HK-2 (cell line): ENCODE measurements around the gene TMA7.
"Not testable (repeated sequence)": the region's sequence is repeated elsewhere in the genome, so short reads cannot be mapped to it uniquely, and the experiment has no call there.

Source experiments
- DNase-seq: peaks from one replicate; pipeline ENCODE4 v3.0.0-alpha.2; 2018; ENCODE audit not compliant: unreplicated experiment

The TMA7 gene

GRCh38 chr3:48436477-48436787 lies 3.6 kb upstream of the TMA7 start:
- no peak for DNase-seq

- no peak for DNase-seq
These were observed 3.2 kb upstream of the TMA7 start for GRCh38 chr3:48436855-48437254.

- DNase-seq = no peak
These were observed 2.2 kb upstream of the TMA7 start for GRCh38 chr3:48437812-48438211.

- no peak for DNase-seq
These were observed 517 bp downstream of the TMA7 start for GRCh38 chr3:48440590-48440958.

- no peak for DNase-seq
These were observed 1.9 kb downstream of the TMA7 start for GRCh38 chr3:48441940-48442339.

GRCh38 chr3:48445277-48445882 lies 5.3 kb downstream of the TMA7 start:
- no peak for DNase-seq

GRCh38 chr3:48446043-48446424 lies 6.0 kb downstream of the TMA7 start:
- no peak for DNase-seq

GRCh38 chr3:48446425-48447193 lies 6.6 kb downstream of the TMA7 start, which contains the start of gene ATRIP:
ATRIP (plus strand) TSS chr3:48446737; CDS start chr3:48446846, 109 bp downstream.
- DNase-seq = peak; percentile 85

- DNase-seq = no peak
These were observed 11.2 kb downstream of the TMA7 start for GRCh38 chr3:48451270-48451669.

- DNase-seq = no peak
These were observed 16.4 kb downstream of the TMA7 start for GRCh38 chr3:48456456-48456855.

GRCh38 chr3:48459331-48459730 lies 19.3 kb downstream of the TMA7 start:
- no peak for DNase-seq

- no peak for DNase-seq
These were observed 19.9 kb downstream of the TMA7 start for GRCh38 chr3:48459773-48460516.

GRCh38 chr3:48460517-48460902 lies 20.5 kb downstream of the TMA7 start:
- no peak for DNase-seq

- DNase-seq = not testable (repeated sequence)
These were observed 21.7 kb downstream of the TMA7 start for GRCh38 chr3:48461767-48462166.

GRCh38 chr3:48463703-48464102 lies 23.6 kb downstream of the TMA7 start:
- DNase-seq = no peak

- no peak for DNase-seq
These were observed 24.7 kb downstream of the TMA7 start for GRCh38 chr3:48464713-48465221.

- no peak for DNase-seq
These were observed 25.1 kb downstream of the TMA7 start for GRCh38 chr3:48465237-48465530.

GRCh38 chr3:48465531-48466378 lies 25.7 kb downstream of the TMA7 start:
- peak; percentile 94 for DNase-seq

- DNase-seq = no peak
These were observed 26.5 kb downstream of the TMA7 start for GRCh38 chr3:48466386-48467109.

GRCh38 chr3:48467110-48467454 lies 27.0 kb downstream of the TMA7 start:
- DNase-seq = no peak

- no peak for DNase-seq
These were observed 27.6 kb downstream of the TMA7 start for GRCh38 chr3:48467473-48468267.
